Measurements from ENCODE around the gene ZNF124. TPM values are rescaled to one million over a fixed set of nuclear protein-coding genes. Genes with fewer than 3 reads are reported as not detected.

ZNF124 gene
- total and polyA plus RNA-seq, 2 of the 8 experiments (the other 6 are each of a cell fraction or from before 2014, with no cell fraction given): 4.6 to 39.9 TPM

DNA sequence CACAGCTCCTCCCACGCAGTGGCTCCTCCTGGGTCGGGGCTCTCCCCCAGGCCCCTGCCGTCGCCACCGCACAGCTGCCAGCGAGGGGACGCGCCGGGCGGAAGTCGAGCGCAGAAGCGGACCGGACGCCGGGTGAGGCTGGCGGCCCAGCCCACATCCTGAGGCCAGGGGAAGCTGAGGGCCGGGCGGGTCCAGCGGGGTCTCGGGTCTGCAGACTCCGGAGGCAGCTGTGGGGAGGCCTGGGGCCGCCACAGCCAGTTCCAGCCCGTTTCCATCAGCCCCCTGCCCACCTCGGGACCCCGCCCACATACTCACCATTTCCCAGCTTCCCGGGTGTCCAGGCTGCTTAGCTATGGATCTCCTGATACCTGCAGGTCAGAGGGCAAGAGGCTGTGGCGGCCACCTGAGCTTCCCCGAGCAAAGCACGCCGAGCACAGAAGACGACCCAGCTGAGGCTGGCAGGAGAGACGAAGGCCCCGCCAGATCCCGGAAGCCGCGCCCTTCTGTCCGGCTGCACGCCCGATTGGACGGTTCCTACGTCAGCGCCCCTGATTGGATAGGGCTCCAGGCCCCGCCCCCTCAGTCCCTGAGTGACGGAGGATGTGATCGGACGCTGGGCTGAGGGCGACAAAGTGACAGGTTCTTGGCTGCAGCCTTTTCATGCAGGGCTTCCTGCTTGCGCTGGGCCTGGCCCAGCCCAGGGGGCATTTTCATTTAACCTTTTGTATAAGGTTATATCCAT is 38.7 kb upstream of the ZNF124 start (continued):
- no peak for TF ChIP-seq TCF12 (IDR thresholded peaks at IDR 0.05; ENCODE audit: low read depth, low read length)
- TF ChIP-seq, protein P1, sequence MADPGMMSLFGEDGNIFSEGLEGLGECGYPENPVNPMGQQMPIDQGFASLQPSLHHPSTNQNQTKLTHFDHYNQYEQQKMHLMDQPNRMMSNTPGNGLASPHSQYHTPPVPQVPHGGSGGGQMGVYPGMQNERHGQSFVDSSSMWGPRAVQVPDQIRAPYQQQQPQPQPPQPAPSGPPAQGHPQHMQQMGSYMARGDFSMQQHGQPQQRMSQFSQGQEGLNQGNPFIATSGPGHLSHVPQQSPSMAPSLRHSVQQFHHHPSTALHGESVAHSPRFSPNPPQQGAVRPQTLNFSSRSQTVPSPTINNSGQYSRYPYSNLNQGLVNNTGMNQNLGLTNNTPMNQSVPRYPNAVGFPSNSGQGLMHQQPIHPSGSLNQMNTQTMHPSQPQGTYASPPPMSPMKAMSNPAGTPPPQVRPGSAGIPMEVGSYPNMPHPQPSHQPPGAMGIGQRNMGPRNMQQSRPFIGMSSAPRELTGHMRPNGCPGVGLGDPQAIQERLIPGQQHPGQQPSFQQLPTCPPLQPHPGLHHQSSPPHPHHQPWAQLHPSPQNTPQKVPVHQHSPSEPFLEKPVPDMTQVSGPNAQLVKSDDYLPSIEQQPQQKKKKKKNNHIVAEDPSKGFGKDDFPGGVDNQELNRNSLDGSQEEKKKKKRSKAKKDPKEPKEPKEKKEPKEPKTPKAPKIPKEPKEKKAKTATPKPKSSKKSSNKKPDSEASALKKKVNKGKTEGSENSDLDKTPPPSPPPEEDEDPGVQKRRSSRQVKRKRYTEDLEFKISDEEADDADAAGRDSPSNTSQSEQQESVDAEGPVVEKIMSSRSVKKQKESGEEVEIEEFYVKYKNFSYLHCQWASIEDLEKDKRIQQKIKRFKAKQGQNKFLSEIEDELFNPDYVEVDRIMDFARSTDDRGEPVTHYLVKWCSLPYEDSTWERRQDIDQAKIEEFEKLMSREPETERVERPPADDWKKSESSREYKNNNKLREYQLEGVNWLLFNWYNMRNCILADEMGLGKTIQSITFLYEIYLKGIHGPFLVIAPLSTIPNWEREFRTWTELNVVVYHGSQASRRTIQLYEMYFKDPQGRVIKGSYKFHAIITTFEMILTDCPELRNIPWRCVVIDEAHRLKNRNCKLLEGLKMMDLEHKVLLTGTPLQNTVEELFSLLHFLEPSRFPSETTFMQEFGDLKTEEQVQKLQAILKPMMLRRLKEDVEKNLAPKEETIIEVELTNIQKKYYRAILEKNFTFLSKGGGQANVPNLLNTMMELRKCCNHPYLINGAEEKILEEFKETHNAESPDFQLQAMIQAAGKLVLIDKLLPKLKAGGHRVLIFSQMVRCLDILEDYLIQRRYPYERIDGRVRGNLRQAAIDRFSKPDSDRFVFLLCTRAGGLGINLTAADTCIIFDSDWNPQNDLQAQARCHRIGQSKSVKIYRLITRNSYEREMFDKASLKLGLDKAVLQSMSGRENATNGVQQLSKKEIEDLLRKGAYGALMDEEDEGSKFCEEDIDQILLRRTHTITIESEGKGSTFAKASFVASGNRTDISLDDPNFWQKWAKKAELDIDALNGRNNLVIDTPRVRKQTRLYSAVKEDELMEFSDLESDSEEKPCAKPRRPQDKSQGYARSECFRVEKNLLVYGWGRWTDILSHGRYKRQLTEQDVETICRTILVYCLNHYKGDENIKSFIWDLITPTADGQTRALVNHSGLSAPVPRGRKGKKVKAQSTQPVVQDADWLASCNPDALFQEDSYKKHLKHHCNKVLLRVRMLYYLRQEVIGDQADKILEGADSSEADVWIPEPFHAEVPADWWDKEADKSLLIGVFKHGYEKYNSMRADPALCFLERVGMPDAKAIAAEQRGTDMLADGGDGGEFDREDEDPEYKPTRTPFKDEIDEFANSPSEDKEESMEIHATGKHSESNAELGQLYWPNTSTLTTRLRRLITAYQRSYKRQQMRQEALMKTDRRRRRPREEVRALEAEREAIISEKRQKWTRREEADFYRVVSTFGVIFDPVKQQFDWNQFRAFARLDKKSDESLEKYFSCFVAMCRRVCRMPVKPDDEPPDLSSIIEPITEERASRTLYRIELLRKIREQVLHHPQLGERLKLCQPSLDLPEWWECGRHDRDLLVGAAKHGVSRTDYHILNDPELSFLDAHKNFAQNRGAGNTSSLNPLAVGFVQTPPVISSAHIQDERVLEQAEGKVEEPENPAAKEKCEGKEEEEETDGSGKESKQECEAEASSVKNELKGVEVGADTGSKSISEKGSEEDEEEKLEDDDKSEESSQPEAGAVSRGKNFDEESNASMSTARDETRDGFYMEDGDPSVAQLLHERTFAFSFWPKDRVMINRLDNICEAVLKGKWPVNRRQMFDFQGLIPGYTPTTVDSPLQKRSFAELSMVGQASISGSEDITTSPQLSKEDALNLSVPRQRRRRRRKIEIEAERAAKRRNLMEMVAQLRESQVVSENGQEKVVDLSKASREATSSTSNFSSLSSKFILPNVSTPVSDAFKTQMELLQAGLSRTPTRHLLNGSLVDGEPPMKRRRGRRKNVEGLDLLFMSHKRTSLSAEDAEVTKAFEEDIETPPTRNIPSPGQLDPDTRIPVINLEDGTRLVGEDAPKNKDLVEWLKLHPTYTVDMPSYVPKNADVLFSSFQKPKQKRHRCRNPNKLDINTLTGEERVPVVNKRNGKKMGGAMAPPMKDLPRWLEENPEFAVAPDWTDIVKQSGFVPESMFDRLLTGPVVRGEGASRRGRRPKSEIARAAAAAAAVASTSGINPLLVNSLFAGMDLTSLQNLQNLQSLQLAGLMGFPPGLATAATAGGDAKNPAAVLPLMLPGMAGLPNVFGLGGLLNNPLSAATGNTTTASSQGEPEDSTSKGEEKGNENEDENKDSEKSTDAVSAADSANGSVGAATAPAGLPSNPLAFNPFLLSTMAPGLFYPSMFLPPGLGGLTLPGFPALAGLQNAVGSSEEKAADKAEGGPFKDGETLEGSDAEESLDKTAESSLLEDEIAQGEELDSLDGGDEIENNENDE (IDR thresholded peaks at IDR 0.05; ENCODE audit: insufficient replicate concordance, low read length): no peak
- no peak for TF ChIP-seq SP4 (IDR thresholded peaks at IDR 0.05; ENCODE audit: low read length)
- no peak for TF ChIP-seq BCL11A (IDR thresholded peaks at IDR 0.05; ENCODE audit: low read depth in 2 of 2, low read length in 2 of 2)
- no peak for TF ChIP-seq KDM1A (IDR thresholded peaks at IDR 0.05; ENCODE audit: borderline replicate concordance, low read length)
- TF ChIP-seq SIRT6 (IDR thresholded peaks at IDR 0.05; ENCODE audit: low read length): no peak
- TF ChIP-seq CEBPB (IDR thresholded peaks at IDR 0.05; ENCODE audit: low read depth, low read length): no peak
- peak; percentile 71 for TF ChIP-seq PHF8 (conservative IDR thresholded peaks at IDR 0.05; ENCODE audit: low read depth, low read length)
- TF ChIP-seq, protein P2, sequence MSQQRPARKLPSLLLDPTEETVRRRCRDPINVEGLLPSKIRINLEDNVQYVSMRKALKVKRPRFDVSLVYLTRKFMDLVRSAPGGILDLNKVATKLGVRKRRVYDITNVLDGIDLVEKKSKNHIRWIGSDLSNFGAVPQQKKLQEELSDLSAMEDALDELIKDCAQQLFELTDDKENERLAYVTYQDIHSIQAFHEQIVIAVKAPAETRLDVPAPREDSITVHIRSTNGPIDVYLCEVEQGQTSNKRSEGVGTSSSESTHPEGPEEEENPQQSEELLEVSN (IDR thresholded peaks at IDR 0.05): no peak; the same call in 1 of the 2 replicates
- peak; percentile 82 for TF ChIP-seq KDM4A (IDR thresholded peaks at IDR 0.05; ENCODE audit: low read depth, low read length, severe bottlenecking)
